ENCODE results near the gene GRIFIN.

Gene GRIFIN

DNA sequence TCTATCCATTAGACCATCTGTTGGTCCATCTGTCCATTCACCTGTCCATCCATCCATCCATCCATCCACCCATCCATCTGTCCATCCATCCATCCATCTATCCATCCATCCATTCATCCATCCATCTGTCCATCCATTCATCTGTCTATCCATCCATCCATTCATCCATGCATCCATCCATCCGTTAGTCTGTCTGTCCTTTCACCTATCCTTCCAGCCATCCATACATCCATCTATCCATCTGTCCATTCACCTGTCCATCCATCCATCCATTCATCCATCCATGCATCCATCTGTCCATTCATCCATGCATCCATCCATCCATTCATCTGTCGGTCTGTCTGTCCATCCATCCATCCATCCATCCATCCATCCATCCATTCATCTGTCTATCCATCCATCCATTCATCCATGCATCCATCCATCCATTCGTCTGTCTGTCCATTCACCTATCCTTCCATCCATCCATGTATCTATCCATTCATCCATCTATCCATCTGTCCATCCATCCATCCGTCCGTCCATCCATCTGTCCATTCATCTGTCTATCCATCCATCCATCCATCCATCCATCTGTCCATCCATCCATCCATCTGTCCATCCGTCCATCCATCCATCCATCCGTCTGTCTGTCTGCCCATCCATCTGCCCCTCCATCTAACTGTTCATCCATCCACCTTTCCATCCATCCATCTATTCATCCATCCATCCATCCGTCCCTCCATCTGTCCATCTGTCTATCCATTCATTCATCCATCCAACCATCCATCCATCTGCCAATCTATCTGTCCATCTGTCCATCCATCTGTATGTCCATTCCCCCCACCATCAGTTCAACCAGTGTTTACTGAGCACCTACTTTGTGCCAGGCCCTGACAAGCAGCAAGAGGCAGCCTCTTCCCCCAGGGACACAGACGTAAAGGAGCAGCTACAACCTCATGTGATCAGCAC is 38.5 kb upstream of the GRIFIN start:
- in situ Hi-C loops (cut with HindIII; ENCODE audit: low pct_ligation_motif_present, low pct_unique_long_range_greater_than_20kb, low sequenced_read_pairs) = no loop called here
- DNase-seq = no peak

DNA sequence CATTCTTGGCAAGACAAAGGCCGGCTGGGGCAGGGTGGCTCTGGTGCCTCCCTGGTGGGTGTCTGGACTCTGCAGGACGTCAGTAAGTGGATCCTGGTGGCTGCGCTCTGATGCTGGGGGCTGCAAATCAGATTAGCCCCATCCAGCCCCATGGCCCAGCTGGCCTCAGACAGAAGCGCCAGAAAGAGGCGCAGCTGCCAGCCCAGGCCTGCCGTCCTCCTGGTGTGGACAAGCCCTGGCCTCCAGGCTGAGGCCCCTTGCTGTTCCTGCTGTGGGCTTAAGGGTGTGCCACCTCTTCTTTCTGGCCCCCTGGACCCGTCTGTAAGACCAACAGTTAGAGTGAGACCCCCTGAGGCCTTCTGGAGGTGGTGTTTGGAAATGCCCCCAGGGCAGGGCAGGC is 37.5 kb upstream of the GRIFIN start:
- in situ Hi-C loops (cut with HindIII; ENCODE audit: low pct_ligation_motif_present, low pct_unique_long_range_greater_than_20kb, low sequenced_read_pairs) = no loop called here
- DNase-seq = no peak

DNA sequence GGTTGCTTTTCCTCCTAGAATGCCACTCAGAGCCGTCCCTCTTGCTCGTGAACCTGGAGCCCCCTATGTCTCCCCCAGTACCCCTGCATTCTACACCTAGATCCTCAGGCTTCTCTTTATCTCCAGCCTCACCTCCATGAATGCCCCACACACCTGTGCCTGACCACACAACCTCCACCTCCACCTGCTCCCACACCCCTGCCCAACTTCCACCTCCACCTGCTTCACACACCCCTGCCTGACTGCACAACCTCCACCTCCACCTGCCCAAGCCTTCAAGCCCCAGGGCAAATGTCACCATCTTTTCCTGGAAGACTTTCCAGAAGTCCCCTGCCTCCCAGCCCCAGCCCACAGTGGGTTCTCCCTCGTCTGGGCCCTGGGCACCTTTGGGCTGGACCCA is 36.5 kb upstream of the GRIFIN start:
- in situ Hi-C loops (cut with HindIII; ENCODE audit: low pct_ligation_motif_present, low pct_unique_long_range_greater_than_20kb, low sequenced_read_pairs) = no loop called here
- no peak for DNase-seq

DNA sequence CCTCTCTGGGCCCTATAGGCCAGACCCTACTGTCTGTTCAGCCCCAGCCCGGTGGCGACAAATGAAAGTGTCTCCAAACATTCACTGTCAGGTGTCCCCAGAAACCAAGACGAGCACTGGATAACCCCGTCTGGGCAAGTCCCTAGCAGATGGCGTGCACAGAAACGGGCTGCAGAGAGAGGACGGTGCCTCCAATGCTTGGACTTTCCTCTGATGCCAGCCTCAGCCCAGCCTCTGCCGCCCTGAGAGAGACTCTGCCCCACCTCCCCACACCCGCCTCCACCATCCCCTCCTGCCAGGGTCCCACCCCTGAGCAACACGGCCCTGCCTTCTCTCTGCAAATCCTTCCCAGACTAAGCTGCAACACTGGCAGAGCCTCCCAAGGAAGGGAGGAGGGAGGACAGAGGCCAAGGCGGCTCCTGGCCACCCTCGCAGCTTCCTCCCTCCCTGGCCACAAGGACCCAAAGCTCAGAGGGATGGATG is 36.0 kb upstream of the GRIFIN start:
- no peak for DNase-seq
- in situ Hi-C loops (cut with HindIII; ENCODE audit: low pct_ligation_motif_present, low pct_unique_long_range_greater_than_20kb, low sequenced_read_pairs) = no loop called here

DNA sequence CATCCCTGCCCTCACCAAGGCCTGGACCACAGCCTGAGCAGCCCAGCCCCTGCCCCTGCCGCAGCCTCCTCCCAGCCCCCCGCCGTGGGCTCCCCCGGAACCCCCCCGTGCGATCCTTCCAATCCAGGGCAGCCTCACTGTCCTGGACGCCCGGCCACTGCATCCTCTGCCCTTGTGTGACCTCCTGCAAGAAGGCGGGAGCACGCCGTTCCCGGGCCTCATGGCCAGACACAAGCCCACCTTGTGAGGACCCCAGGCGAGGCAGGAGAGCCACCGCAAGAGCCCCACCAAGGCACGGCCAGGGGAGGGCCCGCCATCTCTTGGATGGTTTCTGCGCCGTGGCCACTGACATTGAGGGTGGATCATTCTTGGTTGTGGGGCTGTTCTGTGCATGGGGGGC is 35.6 kb upstream of the GRIFIN start:
- in situ Hi-C loops (cut with HindIII; ENCODE audit: low pct_ligation_motif_present, low pct_unique_long_range_greater_than_20kb, low sequenced_read_pairs) = no loop called here
- DNase-seq = no peak

DNA sequence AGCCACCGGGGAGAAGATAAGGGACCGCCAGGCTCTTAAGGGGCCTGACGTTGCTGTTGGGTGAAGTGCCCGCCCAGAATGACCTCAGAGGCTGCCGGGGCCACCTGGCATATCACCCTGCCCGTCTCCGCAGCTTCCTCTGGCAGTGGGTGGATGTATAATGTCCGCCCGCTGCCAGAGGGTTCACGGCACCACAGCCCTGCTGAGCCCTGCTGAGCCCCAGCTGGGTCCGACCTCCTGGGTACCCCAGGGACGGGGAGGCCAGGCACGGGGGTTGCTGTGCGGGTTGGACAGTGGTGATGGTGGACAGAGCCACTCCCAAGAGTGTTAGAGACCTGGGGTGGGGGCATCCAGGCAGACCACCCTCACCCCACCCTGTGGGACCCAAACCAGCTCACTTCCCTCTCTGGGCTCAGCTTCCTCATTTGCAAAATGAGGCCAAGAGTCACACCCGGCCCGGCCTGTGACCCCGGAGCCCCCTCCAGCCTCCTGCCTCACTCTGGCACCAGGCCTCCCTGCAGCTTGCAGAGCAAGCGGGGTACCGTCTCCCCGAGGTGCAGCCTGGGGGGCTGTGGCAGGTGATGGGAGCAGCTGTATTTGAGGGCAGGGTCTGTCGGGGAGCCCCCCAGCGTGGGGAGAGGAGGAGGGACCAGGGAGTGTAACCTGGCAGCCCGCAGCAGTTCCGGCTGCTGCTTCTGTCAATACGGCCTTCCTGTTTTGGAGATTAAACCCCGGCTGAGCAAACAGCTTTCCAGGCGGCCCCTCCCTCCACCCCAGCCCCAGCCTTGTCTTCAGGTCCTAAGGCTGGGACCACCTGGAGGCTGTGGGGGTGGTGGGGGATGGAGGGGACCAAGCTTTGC is 34.9 kb upstream of the GRIFIN start:
- no peak for DNase-seq
- in situ Hi-C loops (cut with HindIII; ENCODE audit: low pct_ligation_motif_present, low pct_unique_long_range_greater_than_20kb, low sequenced_read_pairs) = no loop called here

DNA sequence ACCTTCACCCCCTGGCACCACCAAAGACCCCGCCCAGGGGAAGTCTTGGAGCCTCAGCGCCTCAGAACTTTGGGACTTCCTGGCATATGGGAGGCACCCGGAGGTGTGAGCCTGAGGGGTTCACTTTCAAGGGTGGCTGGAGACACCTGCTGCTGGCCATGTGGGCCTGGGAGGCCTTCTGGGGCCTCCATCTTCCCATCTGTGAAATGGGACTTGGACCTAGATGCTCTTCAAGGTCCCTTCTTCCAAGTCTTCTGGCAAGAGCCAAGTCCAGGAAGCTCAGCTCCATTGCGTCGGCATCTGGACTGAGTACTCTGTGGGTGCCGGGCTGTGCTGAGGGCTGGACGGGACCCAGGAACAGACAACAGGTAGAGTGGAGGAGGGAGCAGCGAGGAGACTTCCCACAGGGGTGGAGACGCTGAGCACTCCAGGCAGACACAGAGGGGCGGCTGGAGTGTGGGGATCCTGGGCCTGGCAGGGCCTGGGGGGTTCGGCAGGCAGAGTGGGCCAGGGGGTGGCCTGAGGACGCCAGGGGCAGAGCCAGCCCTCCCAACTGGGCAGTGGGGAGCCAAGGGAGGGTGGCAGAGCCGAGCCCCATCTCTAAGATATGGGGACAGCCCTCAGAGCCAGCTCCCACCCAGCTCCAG is 34.1 kb upstream of the GRIFIN start:
- DNase-seq = no peak
- in situ Hi-C loops (cut with HindIII; ENCODE audit: low pct_ligation_motif_present, low pct_unique_long_range_greater_than_20kb, low sequenced_read_pairs) = no loop called here

DNA sequence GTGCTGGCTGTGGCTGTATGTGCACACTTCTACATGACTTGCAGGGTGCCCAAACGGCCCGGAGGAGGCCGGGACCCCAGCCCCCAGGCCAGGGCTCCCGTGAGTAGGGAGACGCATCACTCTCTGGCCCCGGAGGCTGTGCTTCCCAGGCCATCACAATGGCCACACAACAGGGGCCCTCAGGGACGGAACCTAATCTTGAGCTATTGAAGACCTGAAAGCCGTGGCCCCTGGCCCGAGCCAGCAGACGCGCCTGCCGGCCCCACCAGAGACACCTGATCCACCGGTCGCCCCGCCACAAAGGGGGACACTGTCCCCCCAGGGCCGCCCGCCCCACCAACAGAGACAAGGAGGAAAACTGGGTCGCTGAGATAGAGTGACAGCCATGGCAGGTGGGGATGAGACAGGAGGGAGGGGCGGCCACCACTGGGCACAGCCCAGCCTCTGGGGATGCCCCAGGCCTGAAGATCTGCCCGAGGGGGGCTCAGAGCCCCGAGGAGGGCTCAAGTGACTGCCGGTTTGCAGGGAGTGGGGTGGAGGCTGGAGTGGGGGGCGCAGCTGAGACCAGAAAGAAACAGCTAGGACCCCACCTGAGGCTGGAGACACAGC is 33.2 kb upstream of the GRIFIN start:
- DNase-seq = no peak
- in situ Hi-C loops (cut with HindIII; ENCODE audit: low pct_ligation_motif_present, low pct_unique_long_range_greater_than_20kb, low sequenced_read_pairs) = no loop called here

DNA sequence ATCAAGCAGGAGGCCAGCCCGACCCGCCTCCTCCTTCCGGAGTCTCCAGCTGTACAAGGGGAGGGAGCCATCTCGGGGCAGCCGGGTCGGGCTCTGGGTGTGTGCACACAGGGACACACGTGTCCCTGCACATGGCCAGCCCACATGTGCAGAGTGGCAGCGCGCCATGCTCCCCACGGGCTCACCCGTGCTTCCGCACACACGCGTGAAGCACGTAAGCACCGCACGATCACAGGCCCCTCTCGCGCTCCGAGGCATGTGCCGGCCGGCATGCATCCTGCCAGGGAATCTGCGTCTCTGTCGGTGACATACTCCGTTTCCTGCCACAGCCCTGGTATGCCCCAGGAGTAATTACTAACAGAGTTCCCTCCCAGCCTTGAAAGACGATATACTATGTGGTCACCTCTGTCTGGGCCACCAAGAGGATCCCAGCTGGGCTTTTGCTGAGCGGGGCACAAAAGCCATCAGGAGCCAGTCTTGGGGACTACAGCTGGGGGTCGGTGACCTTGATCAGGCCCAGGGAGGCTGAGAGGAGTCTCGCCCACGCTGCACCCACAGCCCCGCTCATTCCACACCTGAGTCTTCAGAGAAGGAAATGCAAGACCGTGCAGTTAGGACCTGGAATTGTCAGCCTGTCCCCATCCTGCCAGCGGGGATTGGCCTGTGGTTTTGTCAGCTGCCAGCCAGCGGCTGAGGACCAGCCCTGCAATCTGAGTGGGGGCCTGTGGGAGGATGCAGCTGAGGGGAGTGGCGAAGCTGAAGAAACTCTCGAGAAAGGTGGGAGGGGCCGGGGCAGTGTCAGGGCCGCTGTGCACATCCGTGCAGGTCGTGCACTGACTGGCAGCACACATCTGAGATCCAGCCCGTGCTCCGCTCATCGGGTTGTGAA is 32.4 kb upstream of the GRIFIN start:
- in situ Hi-C loops (cut with HindIII; ENCODE audit: low pct_ligation_motif_present, low pct_unique_long_range_greater_than_20kb, low sequenced_read_pairs) = no loop called here
- no peak for DNase-seq

DNA sequence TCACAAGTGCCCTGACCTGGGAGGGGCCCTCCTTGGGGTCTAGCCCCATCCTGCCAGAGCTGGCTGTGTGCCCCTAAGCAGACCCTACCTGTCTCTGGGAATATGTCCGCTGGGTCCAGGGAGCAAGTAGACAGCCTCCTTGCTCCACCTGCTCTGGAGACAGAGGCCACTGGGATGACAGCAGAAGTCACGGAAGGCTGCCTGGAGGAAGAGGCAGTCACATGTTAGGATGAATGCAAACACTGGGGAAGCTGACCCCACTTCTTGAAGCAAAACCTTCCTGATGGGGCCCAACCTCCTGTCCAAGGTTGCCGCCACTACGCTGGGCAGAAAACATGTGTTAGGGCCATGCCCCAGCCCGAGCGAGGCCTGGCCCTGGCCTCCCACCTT is 31.7 kb upstream of the GRIFIN start:
- in situ Hi-C loops (cut with HindIII; ENCODE audit: low pct_ligation_motif_present, low pct_unique_long_range_greater_than_20kb, low sequenced_read_pairs) = no loop called here
- DNase-seq = no peak

DNA sequence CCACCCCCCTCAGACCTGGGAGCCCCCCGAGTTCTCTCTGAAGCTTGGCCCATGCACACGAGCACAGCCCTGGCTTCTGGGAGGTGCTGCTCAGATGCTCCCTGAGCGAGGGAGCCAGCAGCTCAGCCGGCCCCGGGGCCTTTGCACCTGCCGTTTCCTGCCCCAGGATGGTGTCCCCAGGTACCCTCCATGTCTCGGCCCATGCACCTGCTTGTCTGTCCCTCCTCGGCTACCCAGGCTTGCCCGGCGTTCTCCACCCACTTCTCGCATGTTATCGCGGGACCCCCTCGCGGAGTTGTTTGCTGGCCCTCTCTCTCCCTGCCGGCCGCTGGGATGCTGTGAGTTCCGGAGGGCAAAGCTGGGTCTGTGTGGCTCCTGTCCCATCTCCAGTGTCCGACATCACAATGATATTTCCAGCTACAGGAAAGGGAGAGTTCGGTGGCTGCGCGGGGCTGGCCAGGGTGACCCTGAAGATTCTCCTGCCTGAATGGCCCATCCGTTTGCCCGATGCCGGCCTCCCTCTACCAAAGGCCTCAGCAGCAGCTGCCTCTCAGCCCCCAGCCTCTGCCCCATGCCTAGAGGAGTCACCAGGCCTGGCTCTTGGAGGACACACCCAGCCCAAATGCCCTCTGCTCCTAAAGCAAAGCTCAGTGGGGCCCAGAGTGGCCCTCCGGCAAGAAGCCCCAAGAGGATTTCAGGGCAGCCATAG is 31.2 kb upstream of the GRIFIN start:
- in situ Hi-C loops (cut with HindIII; ENCODE audit: low pct_ligation_motif_present, low pct_unique_long_range_greater_than_20kb, low sequenced_read_pairs) = no loop called here

DNA sequence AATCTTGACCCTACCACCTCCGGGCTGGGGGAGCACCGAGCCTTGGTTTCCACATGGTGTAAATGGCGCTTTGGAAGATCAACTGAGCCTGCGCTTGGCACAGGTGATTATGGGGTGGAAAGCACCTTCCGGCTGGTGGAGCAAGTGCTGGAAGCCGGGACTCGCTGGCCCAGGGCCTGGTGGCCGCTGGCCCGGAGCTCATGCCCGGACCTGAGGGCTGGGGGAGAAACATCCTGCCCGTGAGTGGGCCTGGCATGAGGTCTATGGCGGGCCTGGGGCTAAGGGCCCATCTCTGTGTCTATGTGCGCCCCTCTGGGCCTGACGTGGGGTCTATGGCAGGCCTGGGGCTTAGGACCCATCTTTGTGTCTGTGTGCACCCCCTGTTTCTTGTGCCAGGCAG is 29.2 kb upstream of the GRIFIN start:
- in situ Hi-C loops (cut with HindIII; ENCODE audit: low pct_ligation_motif_present, low pct_unique_long_range_greater_than_20kb, low sequenced_read_pairs) = no loop called here
- no peak for DNase-seq

More for the DNA sequence above, 31.2 kb upstream of the GRIFIN start:
- no peak for DNase-seq

DNA sequence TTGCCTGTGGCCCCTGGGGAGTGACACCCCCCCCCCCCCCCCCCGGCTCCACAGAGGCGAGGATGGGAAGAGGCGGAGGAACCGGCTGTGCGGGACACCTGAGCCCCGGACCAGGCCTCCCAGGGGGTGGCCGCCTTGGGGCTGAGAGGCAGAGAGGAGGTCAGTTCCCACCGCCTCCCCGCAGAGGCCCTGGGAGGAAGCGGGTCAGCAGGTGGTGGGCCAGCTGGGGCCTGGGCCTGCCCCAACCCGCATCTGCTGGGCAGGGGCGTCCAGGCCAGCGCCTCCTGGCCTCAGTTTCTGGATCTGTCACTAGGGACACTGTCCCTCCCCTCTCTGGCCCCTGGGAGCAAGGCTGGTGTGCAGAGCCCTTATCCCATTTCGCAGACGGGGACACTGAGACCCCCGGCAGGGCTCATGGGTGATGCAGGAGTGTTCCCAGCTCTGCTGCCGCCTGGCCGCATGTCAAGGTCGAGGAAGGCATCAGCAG is 28.7 kb upstream of the GRIFIN start:
- no peak for DNase-seq
- in situ Hi-C loops (cut with HindIII; ENCODE audit: low pct_ligation_motif_present, low pct_unique_long_range_greater_than_20kb, low sequenced_read_pairs) = no loop called here

DNA sequence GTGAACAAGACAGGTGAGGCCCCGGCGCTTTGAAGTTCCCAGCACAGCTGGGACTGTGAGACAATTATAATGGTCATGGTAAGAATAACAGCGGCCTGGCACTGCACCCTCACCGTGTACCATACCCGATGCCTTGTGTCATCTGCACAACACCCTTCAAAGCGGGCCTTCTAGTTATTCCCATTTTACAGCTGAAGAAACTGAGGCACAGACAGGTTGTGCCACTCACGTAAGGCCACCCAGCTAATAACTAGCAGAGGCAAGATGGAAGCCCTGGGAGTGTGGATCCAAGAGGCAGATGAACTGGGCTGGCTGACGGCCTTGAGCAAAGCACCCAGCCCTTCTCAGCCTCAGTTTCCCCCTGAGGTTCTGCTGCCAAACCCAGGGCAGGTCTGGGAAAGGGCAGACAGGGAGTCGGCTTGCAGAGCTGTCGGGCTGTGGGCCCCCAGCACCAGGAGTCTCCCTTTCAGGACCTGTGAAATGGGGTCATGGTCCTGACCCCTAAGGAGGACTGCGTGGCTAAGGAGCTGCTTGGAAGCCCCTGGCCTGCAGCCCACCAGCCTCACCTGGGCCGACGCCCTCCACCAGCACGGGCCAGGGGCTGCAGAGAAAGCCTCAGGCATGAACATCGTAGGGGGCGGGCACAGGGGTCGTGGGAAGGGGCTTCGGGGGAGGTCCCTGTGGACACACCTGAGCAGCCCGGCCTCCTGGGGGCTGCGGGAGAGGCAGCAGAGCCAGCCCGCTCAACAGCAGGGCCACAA is 28.1 kb upstream of the GRIFIN start:
- in situ Hi-C loops (cut with HindIII; ENCODE audit: low pct_ligation_motif_present, low pct_unique_long_range_greater_than_20kb, low sequenced_read_pairs) = no loop called here

DNA sequence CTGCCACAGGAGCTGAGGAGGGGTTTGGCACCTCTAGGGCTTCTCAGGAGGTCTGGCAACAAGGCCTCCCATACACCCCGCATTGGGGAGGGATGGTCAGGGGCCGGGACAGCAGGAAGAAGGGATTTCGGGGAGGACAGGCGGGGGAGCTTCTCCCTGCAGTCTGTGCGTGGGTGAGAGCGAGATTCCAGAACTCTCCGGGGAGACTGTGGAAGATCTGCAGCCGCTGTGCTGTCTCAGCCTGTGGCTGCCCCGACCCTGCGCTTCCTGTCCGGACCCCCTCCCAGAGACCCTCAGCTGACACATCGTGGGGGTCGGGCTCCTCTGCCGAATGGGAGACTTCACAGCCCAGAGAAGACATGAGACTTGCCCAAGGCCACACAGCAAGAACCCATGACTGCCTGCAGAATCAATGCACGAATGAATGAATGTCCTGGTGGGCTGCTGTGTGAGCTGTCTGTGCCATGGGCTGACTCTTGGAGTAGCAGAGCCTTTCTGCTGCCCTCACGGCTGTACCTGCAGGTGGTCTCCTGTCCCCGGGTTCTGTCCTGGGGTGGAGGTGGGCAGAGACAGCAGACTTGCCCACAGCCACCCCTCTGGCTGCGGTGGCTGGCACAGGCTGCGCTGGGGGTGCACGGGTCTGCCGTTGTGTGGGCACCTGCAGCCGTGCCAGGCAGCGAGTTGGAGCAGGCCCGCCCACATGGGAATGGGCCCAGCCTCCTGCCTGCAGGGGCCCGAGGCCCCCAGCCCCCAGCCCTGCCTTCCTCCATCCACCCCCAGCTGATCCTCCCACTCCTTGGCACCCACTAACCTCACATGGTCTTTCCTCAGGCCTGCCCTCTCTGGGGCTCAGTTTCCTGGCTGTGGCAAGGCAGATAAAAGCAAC is 27.1 kb upstream of the GRIFIN start:
- DNase-seq = no peak
- in situ Hi-C loops (cut with HindIII; ENCODE audit: low pct_ligation_motif_present, low pct_unique_long_range_greater_than_20kb, low sequenced_read_pairs) = no loop called here

More for the DNA sequence above, 28.1 kb upstream of the GRIFIN start:
- DNase-seq = no peak

DNA sequence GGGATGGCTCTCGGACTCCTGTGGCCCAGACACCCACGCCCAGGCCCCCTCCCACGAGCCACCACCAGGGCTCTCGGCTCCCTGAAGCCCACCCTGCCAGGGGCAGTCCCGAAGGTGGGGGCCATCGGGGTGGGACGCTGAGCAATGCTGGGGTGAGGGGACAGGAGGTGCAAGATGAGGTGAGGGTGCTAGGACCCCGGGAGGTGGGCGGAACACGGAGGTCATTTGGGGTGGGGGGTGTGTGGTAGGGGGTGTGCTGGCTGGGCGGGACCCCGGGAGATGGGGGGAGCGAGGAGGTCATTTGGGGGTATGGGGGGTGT is 26.4 kb upstream of the GRIFIN start:
- in situ Hi-C loops (cut with HindIII; ENCODE audit: low pct_ligation_motif_present, low pct_unique_long_range_greater_than_20kb, low sequenced_read_pairs) = no loop called here
- no peak for DNase-seq

Data from ACHN (cell line).